ENCODE measurements around the gene ZNF654. TPM values are rescaled to one million over a fixed set of nuclear protein-coding genes. Genes with fewer than 3 reads are reported as not detected.
A peak's percentile ranks its signal among the peaks of the same experiment; 100 is the strongest.

ZNF654 gene
- total and polyA plus RNA-seq, 2 of the 13 experiments (the other 11 are each of a cell fraction or from before 2014, with no cell fraction given) = 1.8 to 4.1 TPM

DNA sequence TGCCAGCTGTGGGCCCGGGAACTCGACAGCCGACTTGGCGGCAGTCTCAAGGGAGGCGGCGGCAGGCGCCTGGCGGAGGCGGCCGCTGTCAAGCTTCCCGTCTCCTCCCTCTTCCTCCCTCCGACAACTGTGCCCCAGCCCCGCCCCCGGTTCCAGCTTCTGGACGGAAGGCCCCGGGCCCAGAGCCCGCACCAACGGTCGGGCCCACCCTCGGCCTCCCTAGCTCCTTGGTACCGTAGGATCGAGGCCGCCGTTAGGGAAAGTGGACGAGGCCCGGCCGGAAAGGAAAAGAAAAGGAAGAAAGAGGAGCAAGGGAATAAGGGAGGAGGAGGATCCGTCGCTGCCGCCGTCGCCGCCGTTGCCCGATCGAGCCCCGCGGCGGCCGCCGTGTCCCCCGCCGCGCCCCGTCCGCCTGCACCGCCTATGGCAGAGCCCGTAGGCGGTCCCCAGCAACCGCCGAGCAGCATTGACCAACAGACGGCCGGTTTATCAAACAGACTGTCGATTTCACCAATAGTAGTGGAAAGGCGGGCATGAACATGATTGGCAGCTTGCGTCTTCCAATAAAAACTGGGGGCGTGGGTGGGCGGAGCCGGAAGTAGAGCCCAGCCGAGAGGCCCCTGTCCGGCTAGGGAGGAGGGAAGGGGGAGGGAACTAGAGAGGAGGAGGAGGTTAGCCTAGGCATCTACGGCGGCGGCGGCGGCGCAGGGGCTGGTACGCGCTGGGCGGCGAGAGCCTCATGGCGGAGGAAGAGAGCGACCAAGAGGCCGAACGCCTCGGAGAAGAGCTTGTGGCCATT is at the start of gene ZNF654, which contains the start of gene CGGBP1 (continued):
- peak; percentile 76; the same call in 1 of the 2 replicates for TF ChIP-seq NFKB2 (CRISPR knock-in tag; IDR thresholded peaks at IDR 0.05; ENCODE audit: borderline replicate concordance)
- no peak for TF ChIP-seq MEIS1 (CRISPR knock-in tag; IDR thresholded peaks at IDR 0.05; ENCODE audit: borderline replicate concordance)
- peak; percentile 77; the same call in 1 of the 2 replicates for TF ChIP-seq ZNF670 (CRISPR knock-in tag; IDR thresholded peaks at IDR 0.05; ENCODE audit: borderline replicate concordance)
- no peak for TF ChIP-seq TIGD3 (CRISPR knock-in tag; IDR thresholded peaks at IDR 0.05; ENCODE audit: borderline replicate concordance)
- peak; percentile 53 for TF ChIP-seq KAT7 (CRISPR knock-in tag; IDR thresholded peaks at IDR 0.05; ENCODE audit: borderline replicate concordance)
- peak; percentile 82 for TF ChIP-seq CREB1 (IDR thresholded peaks at IDR 0.05)
- TF ChIP-seq CREB1 (CRISPR knock-in tag; IDR thresholded peaks at IDR 0.05) = peak; percentile 91
- no peak for TF ChIP-seq HDAC6 (IDR thresholded peaks at IDR 0.05; ENCODE audit: low read depth, low read length)
- TF ChIP-seq GATAD1 (CRISPR knock-in tag; IDR thresholded peaks at IDR 0.05) = peak; percentile 38; the same call in 1 of the 2 replicates
- no peak for TF ChIP-seq SRF (IDR thresholded peaks at IDR 0.05; ENCODE audit: low read depth, low read length)
- no peak for TF ChIP-seq HMGA1 (CRISPR knock-in tag; conservative IDR thresholded peaks at IDR 0.05)
- no peak for TF ChIP-seq SNAPC2 (CRISPR knock-in tag; IDR thresholded peaks at IDR 0.05)
- TF ChIP-seq ZNF20 (CRISPR knock-in tag; IDR thresholded peaks at IDR 0.05) = no peak
- TF ChIP-seq, protein P1, sequence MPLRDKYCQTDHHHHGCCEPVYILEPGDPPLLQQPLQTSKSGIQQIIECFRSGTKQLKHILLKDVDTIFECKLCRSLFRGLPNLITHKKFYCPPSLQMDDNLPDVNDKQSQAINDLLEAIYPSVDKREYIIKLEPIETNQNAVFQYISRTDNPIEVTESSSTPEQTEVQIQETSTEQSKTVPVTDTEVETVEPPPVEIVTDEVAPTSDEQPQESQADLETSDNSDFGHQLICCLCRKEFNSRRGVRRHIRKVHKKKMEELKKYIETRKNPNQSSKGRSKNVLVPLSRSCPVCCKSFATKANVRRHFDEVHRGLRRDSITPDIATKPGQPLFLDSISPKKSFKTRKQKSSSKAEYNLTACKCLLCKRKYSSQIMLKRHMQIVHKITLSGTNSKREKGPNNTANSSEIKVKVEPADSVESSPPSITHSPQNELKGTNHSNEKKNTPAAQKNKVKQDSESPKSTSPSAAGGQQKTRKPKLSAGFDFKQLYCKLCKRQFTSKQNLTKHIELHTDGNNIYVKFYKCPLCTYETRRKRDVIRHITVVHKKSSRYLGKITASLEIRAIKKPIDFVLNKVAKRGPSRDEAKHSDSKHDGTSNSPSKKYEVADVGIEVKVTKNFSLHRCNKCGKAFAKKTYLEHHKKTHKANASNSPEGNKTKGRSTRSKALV (CRISPR knock-in tag; IDR thresholded peaks at IDR 0.05) = no peak
- TF ChIP-seq KLF9 (CRISPR knock-in tag; IDR thresholded peaks at IDR 0.05; ENCODE audit: low read depth) = no peak
- TF ChIP-seq ZMYM4 (CRISPR knock-in tag; IDR thresholded peaks at IDR 0.05) = peak; percentile 81
- TF ChIP-seq ZNF878 (CRISPR knock-in tag; IDR thresholded peaks at IDR 0.05) = peak; percentile 74; the same call in 1 of the 2 replicates
- TF ChIP-seq KDM4B (CRISPR knock-in tag; IDR thresholded peaks at IDR 0.05) = no peak
- no peak for TF ChIP-seq ZBTB4 (CRISPR knock-in tag; IDR thresholded peaks at IDR 0.05; ENCODE audit: borderline replicate concordance)
- 0 out of 2 replicates have a peak, but pooled peaks have one; percentile 5 for TF ChIP-seq MNT (IDR thresholded peaks at IDR 0.05)

Data from HepG2 (cell line).